ENCODE measurements around the gene WNT3.

DNA sequence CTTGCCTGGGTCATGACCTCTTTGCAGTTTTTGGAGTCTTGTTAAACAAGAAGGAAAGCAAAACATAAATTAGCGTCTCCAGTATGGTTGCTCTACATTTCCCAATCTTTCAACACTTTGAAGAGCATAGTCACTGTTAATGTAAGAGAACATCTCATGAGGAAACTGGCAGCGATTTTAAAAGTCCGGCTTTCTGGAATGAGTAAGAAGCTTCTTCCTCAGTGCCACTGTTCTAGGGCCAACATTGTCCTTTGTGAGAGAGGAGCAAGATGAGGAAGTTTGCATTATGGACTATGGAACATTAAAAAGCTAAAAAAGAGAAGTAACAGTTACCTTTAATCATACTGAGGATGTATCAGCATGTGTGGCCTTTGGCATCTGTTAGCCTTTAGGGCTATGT is 73.1 kb downstream of the WNT3 start:
- TF ChIP-seq, protein P1, sequence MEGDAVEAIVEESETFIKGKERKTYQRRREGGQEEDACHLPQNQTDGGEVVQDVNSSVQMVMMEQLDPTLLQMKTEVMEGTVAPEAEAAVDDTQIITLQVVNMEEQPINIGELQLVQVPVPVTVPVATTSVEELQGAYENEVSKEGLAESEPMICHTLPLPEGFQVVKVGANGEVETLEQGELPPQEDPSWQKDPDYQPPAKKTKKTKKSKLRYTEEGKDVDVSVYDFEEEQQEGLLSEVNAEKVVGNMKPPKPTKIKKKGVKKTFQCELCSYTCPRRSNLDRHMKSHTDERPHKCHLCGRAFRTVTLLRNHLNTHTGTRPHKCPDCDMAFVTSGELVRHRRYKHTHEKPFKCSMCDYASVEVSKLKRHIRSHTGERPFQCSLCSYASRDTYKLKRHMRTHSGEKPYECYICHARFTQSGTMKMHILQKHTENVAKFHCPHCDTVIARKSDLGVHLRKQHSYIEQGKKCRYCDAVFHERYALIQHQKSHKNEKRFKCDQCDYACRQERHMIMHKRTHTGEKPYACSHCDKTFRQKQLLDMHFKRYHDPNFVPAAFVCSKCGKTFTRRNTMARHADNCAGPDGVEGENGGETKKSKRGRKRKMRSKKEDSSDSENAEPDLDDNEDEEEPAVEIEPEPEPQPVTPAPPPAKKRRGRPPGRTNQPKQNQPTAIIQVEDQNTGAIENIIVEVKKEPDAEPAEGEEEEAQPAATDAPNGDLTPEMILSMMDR (conservative IDR thresholded peaks at IDR 0.05; ENCODE audit: low read depth in 2 of 2) = no peak
- TF ChIP-seq, protein P2, sequence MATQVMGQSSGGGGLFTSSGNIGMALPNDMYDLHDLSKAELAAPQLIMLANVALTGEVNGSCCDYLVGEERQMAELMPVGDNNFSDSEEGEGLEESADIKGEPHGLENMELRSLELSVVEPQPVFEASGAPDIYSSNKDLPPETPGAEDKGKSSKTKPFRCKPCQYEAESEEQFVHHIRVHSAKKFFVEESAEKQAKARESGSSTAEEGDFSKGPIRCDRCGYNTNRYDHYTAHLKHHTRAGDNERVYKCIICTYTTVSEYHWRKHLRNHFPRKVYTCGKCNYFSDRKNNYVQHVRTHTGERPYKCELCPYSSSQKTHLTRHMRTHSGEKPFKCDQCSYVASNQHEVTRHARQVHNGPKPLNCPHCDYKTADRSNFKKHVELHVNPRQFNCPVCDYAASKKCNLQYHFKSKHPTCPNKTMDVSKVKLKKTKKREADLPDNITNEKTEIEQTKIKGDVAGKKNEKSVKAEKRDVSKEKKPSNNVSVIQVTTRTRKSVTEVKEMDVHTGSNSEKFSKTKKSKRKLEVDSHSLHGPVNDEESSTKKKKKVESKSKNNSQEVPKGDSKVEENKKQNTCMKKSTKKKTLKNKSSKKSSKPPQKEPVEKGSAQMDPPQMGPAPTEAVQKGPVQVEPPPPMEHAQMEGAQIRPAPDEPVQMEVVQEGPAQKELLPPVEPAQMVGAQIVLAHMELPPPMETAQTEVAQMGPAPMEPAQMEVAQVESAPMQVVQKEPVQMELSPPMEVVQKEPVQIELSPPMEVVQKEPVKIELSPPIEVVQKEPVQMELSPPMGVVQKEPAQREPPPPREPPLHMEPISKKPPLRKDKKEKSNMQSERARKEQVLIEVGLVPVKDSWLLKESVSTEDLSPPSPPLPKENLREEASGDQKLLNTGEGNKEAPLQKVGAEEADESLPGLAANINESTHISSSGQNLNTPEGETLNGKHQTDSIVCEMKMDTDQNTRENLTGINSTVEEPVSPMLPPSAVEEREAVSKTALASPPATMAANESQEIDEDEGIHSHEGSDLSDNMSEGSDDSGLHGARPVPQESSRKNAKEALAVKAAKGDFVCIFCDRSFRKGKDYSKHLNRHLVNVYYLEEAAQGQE (IDR thresholded peaks at IDR 0.05; ENCODE audit: unreplicated experiment) = no peak
- TF ChIP-seq POLR2AphosphoS5 (IDR thresholded peaks at IDR 0.05; ENCODE audit: low read depth) = no peak
- TF ChIP-seq EZH2 (IDR thresholded peaks at IDR 0.05; ENCODE audit: low read depth, unreplicated experiment) = no peak
- TF ChIP-seq CREB1 (CRISPR knock-in tag; IDR thresholded peaks at IDR 0.05; ENCODE audit: low read depth) = no peak
- no peak for TF ChIP-seq JUNB (IDR thresholded peaks at IDR 0.05; ENCODE audit: unreplicated experiment)
- no peak for TF ChIP-seq ZNF114 (CRISPR knock-in tag; IDR thresholded peaks at IDR 0.05)
- TF ChIP-seq ZNF331 (CRISPR knock-in tag; IDR thresholded peaks at IDR 0.05; ENCODE audit: low read depth) = no peak
